Measurements from ENCODE around the gene RPL32. TPM values are rescaled to one million over a fixed set of nuclear protein-coding genes. Genes with fewer than 3 reads are reported as not detected.

Gene RPL32
- total and polyA plus RNA-seq, 2 experiments from 2014 or later = 426 to 947 TPM

DNA sequence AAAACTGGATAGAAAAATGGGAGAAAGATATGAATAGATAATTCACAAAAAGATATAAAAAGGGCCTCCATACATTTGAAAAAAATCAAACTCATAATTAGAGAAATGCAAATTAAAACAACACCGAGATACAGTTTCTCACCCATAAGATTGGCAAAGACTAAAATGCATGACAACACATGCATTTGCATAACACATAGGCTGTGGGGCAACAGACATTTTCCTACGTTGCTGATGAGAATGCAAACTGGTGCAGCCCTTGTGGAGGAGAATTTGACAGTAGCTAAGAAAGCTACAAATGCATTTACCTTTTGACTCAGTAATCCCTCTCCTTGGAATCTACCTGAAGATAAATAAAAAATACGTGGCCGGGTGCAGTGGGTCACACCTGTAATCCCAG is 56.3 kb downstream of the RPL32 start:
- no peaks in the 10 kb centered on the region for H3K4me1 ChIP-seq (ENCODE audit: insufficient read depth)
- no peaks in the 10 kb centered on the region for H3K9me2 ChIP-seq (ENCODE audit: insufficient read depth)
- 52 to 56% methylated on average over 4 of the region's 4 CpGs for WGBS, 2 experiments (ENCODE audit: low coverage in 1 of 2, low lambda C conversion rate in 2 of 2, missing lambda C conversion rate in 2 of 2)
- peaks cover 14% of the 10 kb centered on the region for H3K27me3 ChIP-seq (replicated peaks; ENCODE audit: insufficient read depth)
- no peak overlapping the region for H3K4me3 ChIP-seq
- no peak overlapping the region for H3K4me2 ChIP-seq (ENCODE audit: unreplicated experiment)
- H3K79me2 ChIP-seq (ENCODE audit: insufficient read depth) = no peaks in the 10 kb centered on the region
- H3K36me3 ChIP-seq (ENCODE audit: low read depth) = no peaks in the 10 kb centered on the region
- no peaks in the 10 kb centered on the region for H3F3A ChIP-seq (ENCODE audit: insufficient read depth)
- no peaks in the 10 kb centered on the region for H3K9me3 ChIP-seq (ENCODE audit: low read depth)
- H3K27ac ChIP-seq = no peak overlapping the region
- H3K9ac ChIP-seq = no peak overlapping the region
- DNase-seq = no peak
- no peak overlapping the region for H2AFZ ChIP-seq
- TF ChIP-seq EZH2phosphoT487 (IDR thresholded peaks at IDR 0.05; ENCODE audit: insufficient read depth, low read depth) (no peak), EZH2 (IDR thresholded peaks at IDR 0.05; ENCODE audit: insufficient read depth, poor library complexity, severe bottlenecking) (no peak)
- H4K20me1 ChIP-seq (ENCODE audit: insufficient read depth) = no peaks in the 10 kb centered on the region
- in situ Hi-C loops (cut with MboI) = no loop called here

Small RNA genes lying within 50 kb of the gene (small RNA-seq; reads per million reads assigned to genes)
- gene AC034198.1 (ENCODE audit: low read depth, low replicate concordance) = not detected

Other genes starting within 250 kb of the RPL32 start
- gene RAF1, start 177.4 kb downstream of the RPL32 start, total RNA-seq (2014; rRNA removed; shearing (Covaris generic)) = 87.4 and 91.6 TPM in 2 replicates
- 57.3 and 59.0 TPM in 2 replicates for gene RAF1, start 177.4 kb downstream of the RPL32 start, polyA plus RNA-seq (2016; fragmentation: Nextera tagmentation; extraction: Ambion mirVana)
- not detected in 2 replicates for gene TMEM40, start 82.3 kb downstream of the RPL32 start, total RNA-seq (2014; rRNA removed; shearing (Covaris generic))
- not detected in 2 replicates for gene TMEM40, start 82.3 kb downstream of the RPL32 start, polyA plus RNA-seq (2016; fragmentation: Nextera tagmentation; extraction: Ambion mirVana)
- gene CAND2, start 44.9 kb downstream of the RPL32 start, total RNA-seq (2014; rRNA removed; shearing (Covaris generic)) = 0.38 and 0.43 TPM in 2 replicates
- gene CAND2, start 44.9 kb downstream of the RPL32 start, polyA plus RNA-seq (2016; fragmentation: Nextera tagmentation; extraction: Ambion mirVana) = 0.16 and 0.53 TPM in 2 replicates
- 21.2 and 21.6 TPM in 2 replicates for gene IQSEC1, start 231.9 kb upstream of the RPL32 start, total RNA-seq (2014; rRNA removed; shearing (Covaris generic))
- 5.1 and 5.2 TPM in 2 replicates for gene IQSEC1, start 231.9 kb upstream of the RPL32 start, polyA plus RNA-seq (2016; fragmentation: Nextera tagmentation; extraction: Ambion mirVana)